ENCODE results near the gene GLRA2.
A peak's percentile ranks its signal among the peaks of the same experiment; 100 is the strongest.

Gene GLRA2

GRCh38 chrX:14702145-14702544, 172.8 kb downstream of the GLRA2 start:
- no peak for DNase-seq

- DNase-seq: no peak
Observed at GRCh38 chrX:14712096-14712495, 182.8 kb downstream of the GLRA2 start.

GRCh38 chrX:14717949-14718348, 188.6 kb downstream of the GLRA2 start:
- DNase-seq: no peak

- DNase-seq: no peak
Observed at GRCh38 chrX:14718403-14718802, 189.1 kb downstream of the GLRA2 start.

- DNase-seq: no peak
Observed at GRCh38 chrX:14729058-14729457, 199.7 kb downstream of the GLRA2 start.

GRCh38 chrX:14738643-14739042, 209.3 kb downstream of the GLRA2 start:
- no peak for DNase-seq

- DNase-seq: no peak
Observed at GRCh38 chrX:14753441-14753840, 224.1 kb downstream of the GLRA2 start.

GRCh38 chrX:14758029-14758491, 228.7 kb downstream of the GLRA2 start:
- no peak for DNase-seq

- DNase-seq: peak; percentile 3
Observed at GRCh38 chrX:14775416-14775815, 246.1 kb downstream of the GLRA2 start.

- no peak for DNase-seq
Observed at GRCh38 chrX:14776901-14777300, 247.6 kb downstream of the GLRA2 start.

GRCh38 chrX:14777525-14777924, 248.2 kb downstream of the GLRA2 start:
- no peak for DNase-seq

- DNase-seq: no peak
Observed at GRCh38 chrX:14779580-14779979, 250.2 kb downstream of the GLRA2 start.
